Measurements from ENCODE around the gene CBFA2T3. TPM values are rescaled to one million over a fixed set of nuclear protein-coding genes. Genes with fewer than 3 reads are reported as not detected.

CBFA2T3 gene
- total RNA-seq, 2 experiments from 2014 or later, result not detected

DNA sequence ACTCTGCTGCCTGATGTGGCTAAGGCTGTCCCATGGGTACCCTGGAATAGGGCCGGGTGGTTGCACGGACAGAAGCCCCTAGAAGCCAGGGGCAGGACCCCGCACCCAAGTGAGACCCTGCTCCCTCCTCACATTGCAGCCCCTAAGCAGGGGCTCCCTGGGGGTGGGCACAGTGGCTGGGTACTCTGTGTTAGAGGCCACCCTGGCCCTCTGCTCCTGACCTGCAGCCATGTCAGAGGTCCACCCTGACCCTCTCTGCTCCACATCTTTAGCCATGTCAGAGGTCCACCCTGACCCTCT, 2.1 kb downstream of the CBFA2T3 start:
- Mint-ChIP-seq H3K27ac (no peak overlapping the region), H3K4me1 (ENCODE audit: low read depth) (no peaks in the 10 kb centered on the region), H3K4me3 (no peak overlapping the region), H3K27me3 (ENCODE audit: low read depth) (peaks cover 19% of the 10 kb centered on the region), H3K9me3 (no peaks in the 10 kb centered on the region), H3K36me3 (ENCODE audit: low read depth) (no peaks in the 10 kb centered on the region)
- no peak for DNase-seq
- intact Hi-C loops (cut with micrococcal nuclease), result no loop called here
- CTCF ChIA-PET, result no interaction called here

DNA sequence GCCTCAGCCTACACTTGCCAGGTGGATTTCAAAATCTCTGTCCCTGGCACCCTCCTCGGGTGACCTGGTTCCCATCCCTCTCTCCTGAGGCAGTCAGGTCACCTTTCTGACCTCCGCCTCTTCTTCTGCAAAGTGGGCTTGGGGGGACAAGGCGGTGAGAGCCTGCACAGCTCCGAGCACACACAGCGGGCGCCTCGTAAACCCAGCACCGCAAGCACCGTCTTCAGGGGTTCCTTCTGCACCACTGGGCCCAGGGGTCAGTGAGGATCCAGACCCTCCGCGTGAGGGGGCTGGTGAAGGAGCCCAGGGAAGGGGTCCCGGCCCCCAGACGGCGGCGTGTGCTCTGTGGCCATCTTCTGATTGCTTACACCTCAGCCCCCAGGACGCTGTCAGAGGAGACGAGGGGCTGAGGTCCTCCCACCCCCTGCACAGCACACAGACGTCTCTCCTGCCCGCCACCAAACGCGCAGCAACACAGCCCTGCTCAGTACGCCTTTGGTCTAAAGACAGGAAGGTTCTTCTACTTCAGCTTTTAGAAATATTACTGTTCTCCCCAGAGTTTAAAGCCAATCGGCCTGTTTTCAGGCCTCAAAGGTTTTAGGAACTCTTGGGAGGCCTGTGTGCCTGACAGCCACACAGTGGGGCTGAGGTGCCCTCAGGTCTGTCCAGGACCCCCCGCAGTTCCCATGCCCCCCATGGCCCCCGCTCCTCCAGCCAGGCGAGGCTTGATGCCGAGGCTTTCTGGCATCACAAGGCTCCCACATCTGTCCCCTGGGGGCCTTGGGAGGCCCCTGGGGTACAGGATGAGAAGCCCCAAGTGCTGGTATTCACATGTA, 2.7 kb downstream of the CBFA2T3 start:
- CTCF ChIA-PET, result no interaction called here
- no peak overlapping the region for H3K27ac Mint-ChIP-seq

DNA sequence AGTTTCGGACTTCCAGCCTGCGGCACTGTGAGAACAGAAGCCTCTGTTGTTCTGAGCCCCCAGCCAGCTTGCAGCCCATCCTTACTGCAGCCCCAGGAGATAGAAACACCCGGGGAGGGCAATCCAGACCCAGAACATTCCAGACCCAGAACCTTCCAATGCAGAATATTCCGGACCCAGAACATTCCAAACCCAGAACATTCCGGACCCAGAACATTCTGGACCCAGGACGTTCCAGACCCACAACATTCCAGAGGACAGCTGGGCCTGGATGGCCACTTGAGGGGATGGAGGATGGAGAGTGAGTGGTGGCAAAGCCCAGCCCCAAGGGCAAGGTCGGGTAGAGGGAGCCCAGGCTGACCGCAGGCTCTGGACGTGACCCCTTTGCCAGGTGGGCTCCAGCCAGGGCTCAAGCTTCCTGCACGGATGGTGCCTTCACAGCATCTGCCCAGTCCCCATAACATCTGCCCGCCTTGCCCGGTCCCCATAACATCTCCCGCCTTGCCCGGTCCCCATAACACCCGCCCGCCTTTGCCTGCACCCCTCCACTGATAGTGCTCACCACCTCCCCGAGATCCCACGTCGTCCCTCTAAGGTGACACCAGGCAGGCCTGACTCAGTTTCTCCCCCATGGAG, 3.5 kb downstream of the CBFA2T3 start:
- CTCF ChIA-PET, result no interaction called here
- intact Hi-C loops (cut with micrococcal nuclease), result no loop called here
- Mint-ChIP-seq H3K27me3 (ENCODE audit: low read depth) (peaks cover 19% of the 10 kb centered on the region), H3K36me3 (ENCODE audit: low read depth) (no peaks in the 10 kb centered on the region), H3K9me3 (no peaks in the 10 kb centered on the region), H3K4me1 (ENCODE audit: low read depth) (peaks cover 2% of the 10 kb centered on the region), H3K4me3 (no peak overlapping the region), H3K27ac (no peak overlapping the region)
- DNase-seq, result no peak

More for the DNA sequence above, 2.7 kb downstream of the CBFA2T3 start:
- peaks cover 19% of the 10 kb centered on the region for H3K27me3 Mint-ChIP-seq (ENCODE audit: low read depth)
- no peaks in the 10 kb centered on the region for H3K9me3 Mint-ChIP-seq
- DNase-seq, result no peak
- H3K36me3 Mint-ChIP-seq (ENCODE audit: low read depth), result no peaks in the 10 kb centered on the region
- no peaks in the 10 kb centered on the region for H3K4me1 Mint-ChIP-seq (ENCODE audit: low read depth)
- intact Hi-C loops (cut with micrococcal nuclease), result no loop called here
- no peak overlapping the region for H3K4me3 Mint-ChIP-seq

DNA sequence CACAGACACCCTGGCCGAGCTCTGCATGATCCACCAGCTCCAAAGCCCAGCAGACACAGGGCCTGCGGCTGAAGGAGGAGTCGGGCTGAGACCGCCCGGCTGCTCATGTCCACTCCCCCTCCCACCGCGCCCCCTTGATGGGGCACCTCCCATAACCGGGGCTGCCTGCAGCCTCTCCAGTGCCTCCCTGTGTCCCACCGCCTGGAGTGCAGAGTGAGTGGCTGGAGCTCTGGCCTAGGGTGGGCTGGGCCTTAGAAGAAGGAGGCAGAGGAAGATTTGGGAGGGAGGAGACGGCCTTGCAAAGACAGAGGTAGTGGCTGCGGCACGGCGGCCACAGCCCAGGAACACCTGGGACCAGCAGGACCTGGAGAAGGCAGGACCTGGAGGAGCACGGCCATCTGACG, 4.0 kb downstream of the CBFA2T3 start:
- Mint-ChIP-seq H3K9me3 (no peaks in the 10 kb centered on the region), H3K27ac (no peak overlapping the region), H3K27me3 (ENCODE audit: low read depth) (peaks cover 19% of the 10 kb centered on the region), H3K4me3 (no peak overlapping the region), H3K36me3 (ENCODE audit: low read depth) (no peaks in the 10 kb centered on the region), H3K4me1 (ENCODE audit: low read depth) (peaks cover 4% of the 10 kb centered on the region)
- CTCF ChIA-PET, result no interaction called here
- intact Hi-C loops (cut with micrococcal nuclease), result no loop called here
- no peak for DNase-seq

DNA sequence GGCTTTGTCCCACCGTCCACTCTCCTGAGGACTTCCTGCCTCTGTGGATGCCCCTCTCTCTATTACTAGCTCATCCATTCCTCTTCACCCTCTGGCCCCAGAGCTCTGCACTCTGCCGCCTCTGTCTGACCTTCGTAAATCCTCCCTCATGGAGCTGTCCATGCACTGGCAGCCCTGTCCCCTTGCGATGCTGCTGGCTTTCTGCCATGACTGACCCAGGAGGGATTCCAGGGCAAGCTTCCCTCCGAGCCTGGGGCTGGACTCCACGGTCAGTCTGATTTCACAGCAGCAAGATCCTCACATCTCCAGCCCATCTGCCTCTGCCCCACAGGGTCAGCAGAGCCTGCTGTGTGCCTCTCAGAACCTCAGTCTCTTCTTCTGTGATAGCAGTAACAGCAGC, 4.7 kb downstream of the CBFA2T3 start:
- Mint-ChIP-seq H3K27ac (no peak overlapping the region), H3K9me3 (no peaks in the 10 kb centered on the region), H3K4me1 (ENCODE audit: low read depth) (peaks cover 11% of the 10 kb centered on the region), H3K36me3 (ENCODE audit: low read depth) (no peaks in the 10 kb centered on the region), H3K27me3 (ENCODE audit: low read depth) (peaks cover 23% of the 10 kb centered on the region), H3K4me3 (no peak overlapping the region)
- no peak for DNase-seq
- intact Hi-C loops (cut with micrococcal nuclease), result no loop called here
- CTCF ChIA-PET, result no interaction called here

DNA sequence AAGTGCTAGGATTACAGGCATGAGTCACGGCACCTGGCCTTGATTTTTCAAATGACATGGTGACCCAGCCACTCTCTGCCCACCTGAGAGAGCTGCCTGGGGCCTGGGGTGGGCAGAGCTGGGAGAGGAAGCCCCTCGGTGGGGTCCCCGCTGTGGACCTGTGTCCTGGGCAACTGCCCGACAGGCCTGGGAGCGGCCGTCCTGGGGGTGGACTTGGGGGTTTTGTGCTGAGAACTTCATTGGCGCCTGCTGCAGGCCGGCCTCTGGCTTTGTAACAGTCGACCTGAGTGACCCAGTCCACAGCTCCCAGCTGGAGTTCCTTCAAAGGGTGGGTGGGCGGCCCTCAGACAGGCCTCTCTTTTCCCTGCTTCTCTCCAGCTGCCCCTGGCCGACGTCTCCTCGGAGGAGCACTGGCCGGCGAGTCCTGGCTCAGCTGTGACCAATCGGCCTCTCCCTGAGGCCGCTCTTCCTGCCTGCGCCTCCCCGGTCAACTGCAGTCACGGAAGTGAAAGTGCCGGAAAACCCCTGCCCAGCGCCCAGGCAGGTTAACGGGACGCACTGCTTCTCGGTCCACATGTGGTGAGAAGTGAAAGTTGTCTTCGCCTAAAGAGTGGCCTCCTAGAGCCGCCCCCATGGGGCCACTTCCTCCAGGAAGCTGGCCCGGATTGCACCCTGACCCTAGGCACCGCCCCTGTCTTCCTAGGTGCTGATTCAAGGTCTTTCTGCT, 5.5 kb downstream of the CBFA2T3 start:
- CTCF ChIA-PET, result no interaction called here
- Mint-ChIP-seq H3K36me3 (ENCODE audit: low read depth) (no peaks in the 10 kb centered on the region), H3K27ac (no peak overlapping the region), H3K4me3 (no peak overlapping the region), H3K4me1 (ENCODE audit: low read depth) (peaks cover 13% of the 10 kb centered on the region), H3K9me3 (no peaks in the 10 kb centered on the region), H3K27me3 (ENCODE audit: low read depth) (peaks cover 23% of the 10 kb centered on the region)
- no peak for DNase-seq
- intact Hi-C loops (cut with micrococcal nuclease), result no loop called here

DNA sequence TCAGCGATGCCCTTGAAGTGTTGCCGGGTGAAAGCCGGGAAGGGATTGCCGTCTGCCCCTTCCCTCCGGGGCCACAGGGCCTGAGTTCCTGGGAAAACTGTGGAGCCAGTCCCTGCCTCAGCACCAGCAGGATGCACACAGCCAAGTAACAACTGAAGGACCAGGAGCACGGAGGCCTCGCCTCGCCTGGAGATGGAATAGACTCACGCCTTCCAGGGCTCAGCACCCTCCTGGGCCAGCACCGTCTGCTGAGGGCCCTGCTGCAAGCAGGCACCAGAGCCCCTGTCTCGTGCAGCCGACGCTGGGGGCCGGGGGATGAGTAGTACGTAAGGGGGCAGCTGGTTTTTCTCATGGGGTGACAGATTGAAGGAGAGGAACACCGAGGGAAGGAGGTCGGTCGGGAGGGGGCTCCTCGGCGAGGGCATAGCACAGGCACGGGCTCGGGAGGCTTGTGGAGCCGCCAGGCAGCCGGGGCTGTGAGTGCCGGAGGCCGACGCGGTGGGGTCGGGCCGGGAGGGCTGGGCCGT, 6.4 kb downstream of the CBFA2T3 start:
- H3K36me3 Mint-ChIP-seq (ENCODE audit: low read depth), result no peaks in the 10 kb centered on the region
- H3K27ac Mint-ChIP-seq, result no peak overlapping the region
- intact Hi-C loops (cut with micrococcal nuclease), result no loop called here
- H3K27me3 Mint-ChIP-seq (ENCODE audit: low read depth), result peaks cover 17% of the 10 kb centered on the region
- peaks cover 13% of the 10 kb centered on the region for H3K4me1 Mint-ChIP-seq (ENCODE audit: low read depth)
- no peaks in the 10 kb centered on the region for H3K9me3 Mint-ChIP-seq
- no peak overlapping the region for H3K4me3 Mint-ChIP-seq
- CTCF ChIA-PET, result interaction anchor here (0.6 kb wide), 1 partner anchor 1380 kb away, joined by 3 read pairs; no protein-coding TSS in a partner anchor
- no peak for DNase-seq

DNA sequence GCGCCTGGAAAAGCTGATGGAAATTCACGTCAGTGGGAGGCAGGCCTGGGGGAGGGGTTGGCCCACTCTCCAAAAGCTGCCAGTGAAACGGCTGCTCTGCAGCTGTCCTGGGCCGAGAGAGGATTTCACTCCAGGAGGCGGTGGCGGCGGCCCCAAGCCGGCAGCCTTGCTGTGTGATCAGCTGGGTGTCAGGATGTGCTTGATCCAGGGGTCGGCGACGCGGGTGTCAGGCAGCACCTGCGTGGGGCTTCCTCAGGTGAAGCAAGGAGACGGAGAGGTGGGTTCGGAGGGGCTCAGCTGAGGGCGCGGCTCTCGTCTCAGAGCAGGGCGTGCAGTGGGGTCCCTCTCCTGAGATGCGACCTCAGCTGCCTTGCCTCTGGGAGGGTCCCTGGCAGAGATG, 7.0 kb downstream of the CBFA2T3 start:
- no peak for DNase-seq
- Mint-ChIP-seq H3K27ac (no peak overlapping the region), H3K9me3 (no peaks in the 10 kb centered on the region), H3K4me1 (ENCODE audit: low read depth) (peaks cover 13% of the 10 kb centered on the region), H3K27me3 (ENCODE audit: low read depth) (peaks cover 13% of the 10 kb centered on the region), H3K36me3 (ENCODE audit: low read depth) (no peaks in the 10 kb centered on the region), H3K4me3 (no peak overlapping the region)
- CTCF ChIA-PET, result interaction anchor here (0.6 kb wide), 1 partner anchor 1379 kb away, joined by 3 read pairs; no protein-coding TSS in a partner anchor
- intact Hi-C loops (cut with micrococcal nuclease), result no loop called here

DNA sequence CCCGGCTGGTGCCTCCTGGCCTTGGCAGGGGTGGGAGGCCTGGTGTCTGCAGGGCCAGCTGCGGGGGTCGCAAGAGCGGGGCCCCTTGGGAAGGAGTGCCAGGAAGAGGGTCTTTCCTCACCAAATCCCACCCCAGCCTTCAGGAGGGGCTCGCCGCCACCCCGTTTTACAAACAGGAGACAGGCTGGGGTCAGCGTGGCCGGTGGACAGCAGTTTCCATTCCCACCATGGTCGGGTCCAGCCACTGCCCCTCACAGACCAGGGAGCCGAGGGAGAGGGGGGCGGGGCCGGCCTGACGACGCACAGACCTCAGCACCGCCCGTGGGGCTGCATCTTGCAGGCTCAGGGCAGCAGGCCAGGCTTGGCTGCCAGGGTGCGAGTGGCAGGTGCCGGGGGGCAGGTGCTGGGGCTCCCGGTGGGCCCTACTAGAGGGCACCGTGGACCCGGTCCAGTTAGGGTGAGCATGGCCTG, 7.6 kb downstream of the CBFA2T3 start:
- no peak overlapping the region for H3K27ac Mint-ChIP-seq
- no peaks in the 10 kb centered on the region for H3K9me3 Mint-ChIP-seq
- intact Hi-C loops (cut with micrococcal nuclease), result no loop called here
- no peaks in the 10 kb centered on the region for H3K36me3 Mint-ChIP-seq (ENCODE audit: low read depth)
- peaks cover 13% of the 10 kb centered on the region for H3K4me1 Mint-ChIP-seq (ENCODE audit: low read depth)
- CTCF ChIA-PET, result no interaction called here
- H3K4me3 Mint-ChIP-seq, result no peak overlapping the region
- no peak for DNase-seq
- H3K27me3 Mint-ChIP-seq (ENCODE audit: low read depth), result peaks cover 12% of the 10 kb centered on the region

DNA sequence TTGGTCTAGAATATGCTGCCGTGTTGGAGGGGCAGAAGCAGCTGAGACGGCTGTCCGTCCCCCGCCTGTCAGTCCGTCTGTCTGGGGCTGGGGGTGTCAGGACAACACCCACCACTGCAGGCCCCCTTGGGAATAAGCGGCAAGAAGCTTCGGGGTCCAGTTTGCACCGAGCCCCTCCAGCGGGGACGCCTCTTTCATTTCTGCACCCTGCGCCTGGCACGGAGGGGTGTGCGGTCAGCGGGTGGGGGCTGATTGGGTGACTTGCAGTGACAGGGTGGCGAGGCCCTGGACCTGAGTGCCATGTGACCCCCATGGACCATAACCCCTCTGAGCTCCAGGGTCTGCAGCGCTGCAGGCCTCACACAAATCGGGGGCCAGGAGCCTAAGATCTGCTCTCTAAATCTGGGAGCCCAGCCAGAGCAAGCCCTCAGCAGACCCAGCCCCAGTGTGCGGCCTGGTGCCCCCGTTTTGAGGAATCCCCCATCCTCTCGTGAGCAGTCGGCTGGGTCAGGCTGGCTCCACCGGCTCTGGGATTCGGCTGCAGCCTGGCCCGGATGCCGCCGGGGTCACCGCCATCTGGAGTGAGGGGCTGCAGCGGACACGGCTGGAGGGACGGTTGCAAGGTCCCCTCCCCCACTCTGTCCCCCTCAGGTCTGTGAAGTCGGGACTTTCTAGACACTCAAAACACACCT, 8.3 kb downstream of the CBFA2T3 start:
- peaks cover 13% of the 10 kb centered on the region for H3K4me1 Mint-ChIP-seq (ENCODE audit: low read depth)
- intact Hi-C loops (cut with micrococcal nuclease), result no loop called here
- peaks cover 8% of the 10 kb centered on the region for H3K27me3 Mint-ChIP-seq (ENCODE audit: low read depth)

DNA sequence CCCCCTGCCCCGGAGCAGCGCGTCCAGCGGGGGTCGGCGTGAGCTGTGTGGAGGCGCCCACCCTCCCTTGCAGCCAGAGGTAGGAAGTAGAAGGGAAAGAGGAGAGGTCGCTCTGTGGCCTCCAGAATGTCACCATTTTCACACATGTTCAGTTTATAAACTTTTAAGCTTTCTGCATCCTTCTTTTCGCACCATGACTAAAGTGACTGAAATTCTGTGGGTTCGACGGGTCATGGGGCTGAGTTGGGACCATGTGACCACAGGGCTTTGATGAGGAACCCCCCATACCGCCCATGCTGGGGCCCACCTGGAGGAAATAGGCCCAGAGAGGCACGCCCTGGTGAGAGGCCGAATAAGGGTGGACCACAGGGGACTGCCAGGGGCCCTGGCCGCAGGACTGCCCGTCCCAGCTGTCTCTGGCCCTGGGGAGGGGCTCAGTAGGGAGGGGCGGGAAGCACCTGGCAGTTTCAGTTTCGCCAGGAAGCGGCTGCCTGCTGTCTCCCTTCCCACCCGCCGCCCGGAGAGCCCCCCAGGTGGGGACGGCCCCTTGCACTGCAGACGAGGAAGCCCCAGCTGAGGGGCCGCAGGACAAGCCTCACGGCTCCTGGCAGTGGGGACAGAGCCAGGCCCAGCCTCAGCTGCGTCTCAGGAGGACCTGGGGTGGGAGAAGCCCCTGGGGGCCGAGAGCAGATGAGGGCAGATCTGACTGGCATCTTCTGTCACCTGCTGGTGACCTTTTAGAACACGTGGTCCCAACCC, 9.0 kb downstream of the CBFA2T3 start:
- Mint-ChIP-seq H3K4me1 (ENCODE audit: low read depth) (peaks cover 13% of the 10 kb centered on the region), H3K27ac (no peak overlapping the region), H3K27me3 (ENCODE audit: low read depth) (peaks cover 8% of the 10 kb centered on the region), H3K4me3 (no peak overlapping the region), H3K9me3 (no peaks in the 10 kb centered on the region), H3K36me3 (ENCODE audit: low read depth) (no peaks in the 10 kb centered on the region)
- intact Hi-C loops (cut with micrococcal nuclease), result no loop called here
- CTCF ChIA-PET, result interaction anchor here (1.1 kb wide), 1 partner anchor 153 kb away, joined by 5 read pairs; no protein-coding TSS in a partner anchor
- DNase-seq, result peak; percentile 53

More for the DNA sequence above, 8.3 kb downstream of the CBFA2T3 start:
- Mint-ChIP-seq H3K36me3 (ENCODE audit: low read depth) (no peaks in the 10 kb centered on the region), H3K27ac (no peak overlapping the region), H3K9me3 (no peaks in the 10 kb centered on the region), H3K4me3 (no peak overlapping the region)
- CTCF ChIA-PET, result interaction anchor here (1.1 kb wide), 1 partner anchor 153 kb away, joined by 5 read pairs; no protein-coding TSS in a partner anchor
- no peak for DNase-seq
